Neural crest cell (in vitro differentiated cells): ENCODE measurements around the gene RPS15. TPM values are rescaled to one million over a fixed set of nuclear protein-coding genes. Genes with fewer than 3 reads are reported as not detected.

Experiments
- DNase-seq: peaks from one replicate; pipeline ENCODE4 v3.0.0; 2021; ENCODE audit warnings: low read depth, mixed read lengths, low spot score
- H3K27ac Mint-ChIP-seq: one replicate; pipeline ENCODE4 v1.8.0; 2021; ENCODE audit warnings: mild to moderate bottlenecking, mixed read lengths; ENCODE audit not compliant: unreplicated experiment
- H3K27me3 Mint-ChIP-seq: 2 replicates; pipeline ENCODE4 v1.8.0; 2021; ENCODE audit warnings: low read depth, mild to moderate bottlenecking, mixed read lengths
- H3K36me3 Mint-ChIP-seq: 2 replicates; pipeline ENCODE4 v1.8.0; 2021; ENCODE audit warnings: low read depth, mild to moderate bottlenecking, mixed read lengths
- H3K4me1 Mint-ChIP-seq: 2 replicates; pipeline ENCODE4 v1.8.0; 2021; ENCODE audit warnings: mixed read lengths
- H3K4me3 Mint-ChIP-seq: one replicate; pipeline ENCODE4 v1.8.0; 2021; ENCODE audit warnings: mild to moderate bottlenecking, mixed read lengths
- H3K9me3 Mint-ChIP-seq: 2 replicates; pipeline ENCODE4 v1.8.0; 2021; ENCODE audit warnings: mixed read lengths
- CTCF ChIP-seq: fragments of 200-600 bp; sonication (generic); conservative IDR thresholded peaks from 2 replicates; pipeline ENCODE4 v1.5.0; 2021; ENCODE audit warnings: antibody characterized with exemption, mild to moderate bottlenecking
- total RNA-seq: library from RNA; stranded (reverse); gene quantifications from 2 replicates; pipeline ENCODE4 v1.2.1, GENCODE V29; 2021

The RPS15 gene
- total RNA-seq, 1 donor from 2014 or later: 1,580 TPM

GRCh38 chr19:1445185-1445931 is 7.2 kb downstream of the RPS15 start:
- H3K9me3 Mint-ChIP-seq: no peaks in the 10 kb centered on the region
- peaks cover 42% of the 10 kb centered on the region for H3K27me3 Mint-ChIP-seq
- peak; percentile 89 for TF ChIP-seq CTCF
- H3K27ac Mint-ChIP-seq: peak overlapping the region; percentile 43
- peak overlapping the region; percentile 84 for H3K4me3 Mint-ChIP-seq
- peak; percentile 83 for DNase-seq
- H3K4me1 Mint-ChIP-seq: peaks cover 22% of the 10 kb centered on the region
- peaks cover 15% of the 10 kb centered on the region for H3K36me3 Mint-ChIP-seq

- no peak for TF ChIP-seq CTCF
- peak; percentile 73 for DNase-seq
- no peak overlapping the region for H3K4me3 Mint-ChIP-seq
- no peak overlapping the region for H3K27ac Mint-ChIP-seq
- H3K4me1 Mint-ChIP-seq: peaks cover 30% of the 10 kb centered on the region
- H3K27me3 Mint-ChIP-seq: peaks cover 50% of the 10 kb centered on the region
- peaks cover 9% of the 10 kb centered on the region for H3K36me3 Mint-ChIP-seq
- H3K9me3 Mint-ChIP-seq: no peaks in the 10 kb centered on the region
Measured at GRCh38 chr19:1445932-1446712, 7.9 kb downstream of the RPS15 start.

GRCh38 chr19:1446713-1447481 is 8.7 kb downstream of the RPS15 start:
- H3K36me3 Mint-ChIP-seq: peaks cover 9% of the 10 kb centered on the region
- no peaks in the 10 kb centered on the region for H3K9me3 Mint-ChIP-seq
- no peak for TF ChIP-seq CTCF
- peaks cover 57% of the 10 kb centered on the region for H3K27me3 Mint-ChIP-seq
- peaks cover 34% of the 10 kb centered on the region for H3K4me1 Mint-ChIP-seq
- DNase-seq: no peak
- no peak overlapping the region for H3K27ac Mint-ChIP-seq
- H3K4me3 Mint-ChIP-seq: peak overlapping the region; percentile 85

- Mint-ChIP-seq H3K27me3 (peaks cover 60% of the 10 kb centered on the region), H3K4me1 (peaks cover 31% of the 10 kb centered on the region), H3K36me3 (peaks cover 3% of the 10 kb centered on the region), H3K27ac (peak overlapping the region; percentile 50), H3K9me3 (no peaks in the 10 kb centered on the region), H3K4me3 (peak overlapping the region; percentile 85)
- no peak for DNase-seq
- no peak for TF ChIP-seq CTCF
Measured at GRCh38 chr19:1447504-1447903, 9.3 kb downstream of the RPS15 start.

GRCh38 chr19:1447944-1448343 is 9.7 kb downstream of the RPS15 start:
- no peak for TF ChIP-seq CTCF
- Mint-ChIP-seq H3K27me3 (peaks cover 57% of the 10 kb centered on the region), H3K36me3 (no peaks in the 10 kb centered on the region), H3K4me3 (peak overlapping the region; percentile 85), H3K9me3 (no peaks in the 10 kb centered on the region), H3K27ac (peak overlapping the region; percentile 83), H3K4me1 (peaks cover 28% of the 10 kb centered on the region)
- no peak for DNase-seq
